Body of pancreas (tissue), 4 donors: ENCODE results near the gene FBN3.
"Not testable (repeated sequence)": the region's sequence is repeated elsewhere in the genome, so short reads cannot be mapped to it uniquely, and the experiment has no call there.

ENCODE experiments used
- POLR2A ChIP-seq, 3 donors: fragments of 450-650 bp; IDR thresholded peaks; one replicate each; pipeline ENCODE4 v1.6.1; 2016; ENCODE audit warnings: antibody characterized with exemption in 3 of 3, mild to moderate bottlenecking in 2 of 3
- TF ChIP-seq, protein P1 (sequence below), 7 experiments: fragments of 450-650 bp in 4 of 7; fragments of 200-600 bp in 3 of 7; sonication (generic) in 3 of 7; IDR thresholded peaks; one replicate each; pipeline ENCODE4 v1.5.1; 2016 to 2019; ENCODE audit warnings: antibody characterized with exemption in 7 of 7

DNA sequence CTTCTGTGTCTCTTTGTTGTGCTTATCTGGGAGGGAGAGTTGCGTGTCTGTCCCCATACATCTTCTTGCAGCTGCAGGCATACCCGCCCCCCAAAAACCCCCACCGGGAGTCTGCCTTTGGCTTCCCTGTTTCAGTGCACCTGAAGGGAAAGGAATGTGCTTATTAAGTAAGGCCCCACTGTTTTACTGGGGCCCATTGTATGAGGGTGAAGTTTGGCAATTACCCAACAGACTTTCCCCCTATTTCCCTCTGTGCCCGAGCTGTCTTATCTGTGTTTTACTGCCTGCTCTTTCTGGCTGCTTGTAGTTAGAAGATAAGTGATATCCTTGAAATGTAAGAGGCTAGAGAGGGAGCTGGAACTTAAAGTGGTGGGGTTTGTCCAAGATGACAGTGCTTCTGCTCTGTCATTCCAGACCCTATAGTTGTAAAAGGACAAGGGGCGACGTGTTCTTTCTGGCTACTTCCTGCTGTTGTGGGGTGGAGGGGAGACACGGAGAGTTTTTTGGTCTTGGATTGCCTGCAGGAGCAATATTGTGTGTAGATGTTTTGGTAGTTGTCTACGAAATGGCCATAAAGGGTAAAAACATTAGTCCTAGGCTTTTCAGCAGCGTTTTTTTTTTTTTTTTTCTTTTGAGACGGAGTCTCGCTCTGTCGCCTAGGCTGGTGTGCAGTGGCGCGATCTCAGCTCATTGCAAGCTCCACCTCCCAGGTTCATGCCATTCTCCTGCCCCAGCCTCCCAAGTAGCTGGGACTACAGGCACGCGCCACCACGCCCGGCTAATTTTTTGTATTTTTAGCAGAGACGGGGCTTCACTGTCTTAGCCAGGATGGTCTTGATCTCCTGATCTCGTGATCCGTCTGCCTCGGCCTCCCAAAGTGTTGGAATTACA, 115.9 kb downstream of the FBN3 start:
- TF ChIP-seq, protein P1, sequence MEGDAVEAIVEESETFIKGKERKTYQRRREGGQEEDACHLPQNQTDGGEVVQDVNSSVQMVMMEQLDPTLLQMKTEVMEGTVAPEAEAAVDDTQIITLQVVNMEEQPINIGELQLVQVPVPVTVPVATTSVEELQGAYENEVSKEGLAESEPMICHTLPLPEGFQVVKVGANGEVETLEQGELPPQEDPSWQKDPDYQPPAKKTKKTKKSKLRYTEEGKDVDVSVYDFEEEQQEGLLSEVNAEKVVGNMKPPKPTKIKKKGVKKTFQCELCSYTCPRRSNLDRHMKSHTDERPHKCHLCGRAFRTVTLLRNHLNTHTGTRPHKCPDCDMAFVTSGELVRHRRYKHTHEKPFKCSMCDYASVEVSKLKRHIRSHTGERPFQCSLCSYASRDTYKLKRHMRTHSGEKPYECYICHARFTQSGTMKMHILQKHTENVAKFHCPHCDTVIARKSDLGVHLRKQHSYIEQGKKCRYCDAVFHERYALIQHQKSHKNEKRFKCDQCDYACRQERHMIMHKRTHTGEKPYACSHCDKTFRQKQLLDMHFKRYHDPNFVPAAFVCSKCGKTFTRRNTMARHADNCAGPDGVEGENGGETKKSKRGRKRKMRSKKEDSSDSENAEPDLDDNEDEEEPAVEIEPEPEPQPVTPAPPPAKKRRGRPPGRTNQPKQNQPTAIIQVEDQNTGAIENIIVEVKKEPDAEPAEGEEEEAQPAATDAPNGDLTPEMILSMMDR (IDR thresholded peaks at IDR 0.05) = not testable (repeated sequence)
- not testable (repeated sequence) for TF ChIP-seq POLR2A (IDR thresholded peaks at IDR 0.05)
